NB4 (cell line): Measurements from ENCODE around the gene RPL13.

Source experiments
- POLR2A ChIP-seq: IDR thresholded peaks from 2 replicates; pipeline ENCODE4 v1.6.1; 2011; ENCODE audit warnings: mild to moderate bottlenecking; ENCODE audit not compliant: insufficient read length; ENCODE audit errors: extremely low read depth
- TF ChIP-seq, protein P1 (sequence below): IDR thresholded peaks from one replicate; pipeline ENCODE4 v1.5.1; 2012; ENCODE audit warnings: low read depth, low read length

DNA sequence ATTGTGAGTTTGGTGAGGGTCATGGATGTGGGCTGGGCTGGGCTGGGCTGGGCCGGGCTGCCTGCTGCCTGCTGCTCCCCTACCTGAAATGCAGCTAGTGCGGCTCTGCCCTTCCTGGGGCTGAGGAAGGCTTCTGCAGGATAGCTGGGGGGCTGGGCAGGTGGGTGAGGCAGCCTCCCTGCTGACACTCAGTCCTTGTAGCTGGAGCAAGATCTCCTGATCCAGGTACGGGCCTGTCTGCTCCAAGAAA is 4.7 kb downstream of the RPL13 start:
- TF ChIP-seq, protein P1, sequence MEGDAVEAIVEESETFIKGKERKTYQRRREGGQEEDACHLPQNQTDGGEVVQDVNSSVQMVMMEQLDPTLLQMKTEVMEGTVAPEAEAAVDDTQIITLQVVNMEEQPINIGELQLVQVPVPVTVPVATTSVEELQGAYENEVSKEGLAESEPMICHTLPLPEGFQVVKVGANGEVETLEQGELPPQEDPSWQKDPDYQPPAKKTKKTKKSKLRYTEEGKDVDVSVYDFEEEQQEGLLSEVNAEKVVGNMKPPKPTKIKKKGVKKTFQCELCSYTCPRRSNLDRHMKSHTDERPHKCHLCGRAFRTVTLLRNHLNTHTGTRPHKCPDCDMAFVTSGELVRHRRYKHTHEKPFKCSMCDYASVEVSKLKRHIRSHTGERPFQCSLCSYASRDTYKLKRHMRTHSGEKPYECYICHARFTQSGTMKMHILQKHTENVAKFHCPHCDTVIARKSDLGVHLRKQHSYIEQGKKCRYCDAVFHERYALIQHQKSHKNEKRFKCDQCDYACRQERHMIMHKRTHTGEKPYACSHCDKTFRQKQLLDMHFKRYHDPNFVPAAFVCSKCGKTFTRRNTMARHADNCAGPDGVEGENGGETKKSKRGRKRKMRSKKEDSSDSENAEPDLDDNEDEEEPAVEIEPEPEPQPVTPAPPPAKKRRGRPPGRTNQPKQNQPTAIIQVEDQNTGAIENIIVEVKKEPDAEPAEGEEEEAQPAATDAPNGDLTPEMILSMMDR: no peak
- TF ChIP-seq POLR2A: no peak
